NCI-H748 (cell line): ENCODE data around the gene TDRD9.

Experiments used
- DNase-seq: peaks from one replicate; lab custom pipeline; 2025; ENCODE audit not compliant: unreplicated experiment; lab: John Stamatoyannopoulos, UW

Gene TDRD9

DNA sequence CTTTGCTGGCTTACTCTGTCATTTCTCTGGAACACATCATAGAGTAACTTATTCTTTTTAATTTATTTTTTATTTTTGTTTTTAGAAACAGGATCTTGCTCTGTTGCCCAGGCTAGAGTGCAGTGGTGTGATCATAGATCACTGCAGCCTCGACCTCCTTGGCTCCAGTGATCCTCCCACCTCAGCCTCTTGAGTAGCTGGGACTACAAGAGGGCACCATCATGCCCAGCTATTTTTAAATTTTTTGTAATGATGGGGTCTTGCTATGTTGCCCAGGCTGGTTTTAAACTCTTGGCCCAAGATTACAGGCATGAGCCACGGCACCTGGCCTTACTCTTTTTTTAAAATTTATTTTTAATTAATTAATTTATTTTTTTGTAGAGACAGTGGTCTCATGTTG, 46.3 kb downstream of the TDRD9 start:
- DNase-seq = no peak

DNA sequence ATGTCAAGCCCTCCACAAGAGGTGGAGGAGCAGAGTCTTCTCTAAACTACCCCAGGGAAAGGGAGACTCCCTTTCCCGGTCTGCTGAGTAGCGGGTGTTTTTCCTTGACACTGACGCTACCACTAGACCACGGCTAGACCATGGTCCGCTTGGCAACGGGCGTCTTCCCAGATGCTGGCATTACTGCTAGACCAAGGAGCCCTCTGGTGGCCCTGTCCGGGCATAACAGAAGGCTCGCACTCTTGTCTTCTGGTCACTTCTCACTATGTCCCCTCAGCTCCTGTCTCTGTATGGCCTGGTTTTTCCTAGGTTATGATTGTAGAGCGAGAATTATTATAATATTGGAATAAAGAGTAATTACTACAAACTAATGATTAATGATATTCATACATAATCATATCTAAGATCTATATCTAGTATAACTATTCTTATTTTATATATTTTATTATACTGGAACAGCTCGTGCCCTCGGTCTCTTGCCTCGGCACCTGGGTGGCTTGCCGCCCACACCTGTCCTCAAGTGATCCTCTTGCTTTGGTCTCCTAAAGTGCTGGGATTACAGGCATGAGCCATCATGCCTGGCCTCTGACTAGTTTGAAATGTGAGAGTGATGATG, 52.5 kb downstream of the TDRD9 start:
- DNase-seq = peak; percentile 61

DNA sequence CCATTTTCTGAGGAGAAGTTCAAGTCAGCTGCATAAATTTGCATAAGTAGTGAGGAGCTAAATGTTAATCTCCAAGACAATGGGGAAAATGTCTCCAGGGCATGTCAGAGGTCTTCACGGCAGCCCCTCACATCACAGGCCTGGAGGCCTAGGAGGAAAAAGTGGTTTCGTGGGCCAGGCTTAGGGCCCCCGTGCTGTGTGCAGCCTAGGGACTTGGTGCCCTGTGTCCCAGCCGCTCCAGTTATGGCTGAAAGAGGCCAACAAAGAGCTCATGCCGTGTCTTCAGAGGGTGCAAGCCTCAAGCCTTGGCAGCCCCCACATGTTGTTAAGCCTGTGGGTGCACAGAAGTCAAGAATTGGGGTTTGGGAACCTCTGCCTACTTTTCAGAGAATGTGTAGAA, 55.9 kb downstream of the TDRD9 start:
- no peak for DNase-seq

DNA sequence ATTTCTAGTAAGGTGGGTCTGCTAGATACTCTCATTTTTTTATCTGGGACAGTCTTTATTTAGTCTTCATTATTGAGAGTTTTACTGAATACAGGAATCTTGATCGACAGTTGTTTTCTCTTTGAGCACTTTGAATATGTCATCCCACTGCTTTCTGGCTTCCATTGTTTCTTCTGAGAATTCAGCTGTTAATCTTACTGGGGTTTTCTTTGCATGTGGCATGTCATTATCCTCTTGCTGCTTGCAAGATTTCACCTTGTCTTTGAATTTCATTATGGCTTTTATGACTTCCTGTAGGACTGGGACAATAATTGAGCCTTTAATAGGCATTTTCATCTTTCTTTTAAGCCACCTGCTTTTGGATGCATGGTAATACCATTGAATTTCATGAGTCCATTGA, 60.8 kb downstream of the TDRD9 start:
- no peak for DNase-seq

DNA sequence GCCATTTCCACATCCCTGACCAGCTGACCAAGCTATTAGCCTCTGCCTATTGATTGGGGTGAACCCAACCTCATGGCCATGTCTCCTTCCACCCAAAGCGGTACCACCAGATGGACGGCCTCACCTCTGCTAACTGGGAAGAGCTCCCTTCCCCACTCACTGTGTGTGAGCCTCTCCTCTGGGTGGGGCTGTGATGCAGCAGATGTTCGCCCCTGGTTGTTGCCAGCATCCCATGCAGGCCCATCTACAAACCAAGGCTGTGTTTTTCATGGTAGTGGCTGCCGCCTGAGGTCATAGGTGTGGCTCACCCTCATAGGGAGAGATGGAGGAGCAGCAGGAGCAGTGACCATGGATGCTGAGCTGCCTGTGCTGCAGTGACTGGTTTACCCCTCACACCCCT, 61.7 kb downstream of the TDRD9 start:
- no peak for DNase-seq

DNA sequence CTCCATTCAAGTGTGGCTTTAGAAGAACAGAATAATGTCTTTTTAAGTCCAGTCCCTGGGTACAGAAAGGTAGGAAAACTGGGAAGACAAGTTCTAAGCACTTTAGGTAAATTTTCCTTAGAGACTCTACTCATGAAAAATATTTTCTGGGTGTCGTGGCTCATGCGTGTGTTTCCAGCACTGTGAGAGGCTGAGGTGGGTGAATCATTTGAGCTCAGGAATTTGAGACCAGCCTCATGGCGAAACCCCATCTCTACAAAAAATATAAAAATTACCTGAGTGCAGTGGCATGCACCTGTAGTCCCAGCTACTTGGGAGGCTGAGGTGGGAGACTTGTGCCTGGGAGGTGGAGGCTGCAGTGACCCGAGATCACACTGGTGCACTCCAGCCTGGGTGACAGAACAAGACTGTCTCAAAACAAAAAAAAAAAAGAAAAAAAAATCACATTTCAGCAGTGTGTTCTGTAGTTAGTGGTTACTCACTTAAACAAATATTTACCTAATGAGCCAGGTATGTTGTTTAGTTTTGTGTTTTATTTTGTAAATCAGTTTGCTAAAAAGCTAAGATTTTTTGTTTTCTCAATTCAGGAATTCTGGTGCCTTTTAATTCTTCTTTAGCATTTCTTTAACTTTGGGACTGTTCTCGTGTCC, 66.4 kb downstream of the TDRD9 start:
- DNase-seq = no peak

DNA sequence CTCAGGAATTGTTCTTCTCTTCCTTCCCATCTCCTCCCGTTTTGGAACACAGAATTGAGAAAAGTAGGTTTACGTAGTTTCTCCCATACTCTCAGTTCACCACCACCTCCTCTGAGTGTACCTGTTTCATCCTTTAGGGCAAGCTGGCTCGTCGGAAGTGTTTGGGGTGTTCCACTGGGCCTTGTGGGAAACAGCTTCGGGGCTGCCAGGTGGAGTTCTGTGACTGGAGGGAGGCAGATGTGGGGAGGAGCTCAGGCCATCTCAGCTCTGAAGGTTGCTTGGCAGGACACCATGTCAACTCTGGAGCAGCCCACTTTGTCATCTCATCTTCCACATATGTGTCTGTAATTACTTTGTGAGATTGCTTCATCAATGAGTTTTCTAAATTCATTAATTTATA, 67.6 kb downstream of the TDRD9 start:
- no peak for DNase-seq

DNA sequence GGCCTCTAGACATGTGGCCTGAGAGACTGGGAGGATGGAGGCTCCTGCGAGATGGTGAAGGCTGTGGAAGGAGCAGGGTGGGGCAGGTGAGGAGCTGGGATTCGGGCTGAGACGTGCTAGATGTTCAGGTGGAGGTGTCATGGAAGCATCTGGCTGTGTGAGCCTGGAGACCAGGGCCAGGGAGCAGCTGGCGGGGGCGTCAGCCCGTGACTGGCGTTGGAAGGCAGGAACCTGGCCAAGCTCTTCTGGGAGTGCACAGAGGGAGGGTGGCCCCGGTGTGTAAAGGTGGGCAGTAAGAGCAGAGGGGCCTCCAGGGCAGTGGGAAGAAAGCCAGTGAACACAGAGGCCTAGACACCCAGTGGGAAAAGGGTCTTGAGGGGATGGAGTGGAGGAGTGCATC, 69.1 kb downstream of the TDRD9 start:
- DNase-seq = no peak

DNA sequence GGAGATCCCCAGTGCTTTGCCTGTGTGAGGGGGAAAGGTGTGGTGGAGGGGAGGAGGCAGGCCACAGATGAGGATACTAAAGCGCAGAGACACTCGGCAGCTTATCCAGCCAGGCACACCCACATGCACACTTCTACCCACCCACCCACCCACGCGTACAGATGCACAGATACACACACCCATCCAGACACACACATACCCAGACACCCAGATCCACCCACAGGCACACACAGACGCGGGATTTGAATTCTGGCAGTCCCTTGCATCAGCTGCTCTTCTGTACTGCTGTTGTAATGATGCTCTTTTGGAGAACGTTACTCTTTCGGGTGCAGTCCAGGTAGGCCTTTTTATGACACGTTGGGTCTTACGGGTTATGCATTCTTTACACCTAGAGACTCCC, 69.8 kb downstream of the TDRD9 start:
- no peak for DNase-seq

DNA sequence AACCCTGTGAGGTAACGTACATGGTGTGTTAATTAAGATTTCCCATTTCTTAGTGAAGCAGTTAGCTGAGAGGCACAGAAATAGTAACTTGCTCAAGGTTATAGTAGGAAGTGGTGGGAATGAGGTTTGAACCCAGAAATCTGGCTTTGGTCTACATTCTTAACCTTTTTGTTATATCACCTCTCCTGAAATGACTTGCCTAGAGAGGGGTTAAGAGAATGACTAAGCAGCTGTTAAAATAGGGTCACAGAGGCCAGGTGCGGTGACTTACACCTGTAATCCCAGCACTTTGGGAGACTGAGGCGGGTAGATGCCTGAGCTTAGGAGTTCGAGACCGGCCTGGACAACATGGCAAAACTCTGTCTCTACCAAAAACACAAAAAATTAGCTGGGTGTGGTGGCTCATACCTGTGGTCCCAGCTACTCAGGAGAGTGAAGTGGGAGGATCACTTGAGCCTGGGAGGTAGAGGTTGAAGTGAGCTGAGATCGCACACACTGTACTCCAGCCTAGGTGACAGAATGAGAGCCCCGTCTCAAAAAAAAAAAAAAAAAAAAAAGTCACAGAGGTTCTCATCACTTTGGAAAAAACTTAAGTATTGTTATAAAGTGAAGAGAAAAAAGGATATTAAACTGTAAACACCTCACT, 71.7 kb downstream of the TDRD9 start:
- no peak for DNase-seq

DNA sequence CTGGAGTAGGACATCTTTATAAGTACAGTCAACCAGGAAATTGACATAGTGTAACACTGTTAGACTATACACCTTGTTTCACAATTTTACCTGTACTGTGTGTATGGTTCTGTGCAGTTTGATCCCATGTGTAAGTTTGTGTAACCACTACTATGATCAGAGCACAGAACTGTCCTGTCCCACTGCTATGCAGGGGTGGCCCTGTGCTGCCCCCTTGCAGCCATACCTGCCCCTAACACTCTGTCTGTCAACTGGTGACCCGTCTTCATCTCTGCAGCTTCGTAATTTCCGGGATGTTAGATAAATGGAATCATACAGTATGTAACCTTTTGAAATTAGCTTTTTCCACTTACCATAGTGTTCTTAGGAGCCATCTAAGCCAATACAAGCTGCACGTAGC, 72.7 kb downstream of the TDRD9 start:
- DNase-seq = peak; percentile 34

DNA sequence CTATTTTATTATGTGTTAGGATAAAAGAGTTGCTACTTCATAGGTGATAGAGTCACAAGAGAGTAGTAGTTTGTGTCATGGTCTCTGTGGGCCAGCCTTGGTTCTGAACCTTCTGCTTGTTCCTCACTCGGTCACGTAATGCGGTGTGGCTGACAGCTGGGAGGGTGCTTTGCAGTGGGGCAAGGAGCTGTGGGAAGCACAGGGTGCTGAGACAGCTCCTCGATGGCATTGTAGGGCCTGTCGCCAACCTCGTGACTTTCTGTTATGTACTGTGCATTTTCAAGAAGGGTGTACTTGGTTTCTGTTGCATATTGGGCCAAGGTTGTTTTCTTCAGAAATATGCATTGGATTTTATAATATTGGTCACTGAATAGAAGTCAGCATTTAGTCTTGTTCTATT, 75.4 kb downstream of the TDRD9 start:
- no peak for DNase-seq

DNA sequence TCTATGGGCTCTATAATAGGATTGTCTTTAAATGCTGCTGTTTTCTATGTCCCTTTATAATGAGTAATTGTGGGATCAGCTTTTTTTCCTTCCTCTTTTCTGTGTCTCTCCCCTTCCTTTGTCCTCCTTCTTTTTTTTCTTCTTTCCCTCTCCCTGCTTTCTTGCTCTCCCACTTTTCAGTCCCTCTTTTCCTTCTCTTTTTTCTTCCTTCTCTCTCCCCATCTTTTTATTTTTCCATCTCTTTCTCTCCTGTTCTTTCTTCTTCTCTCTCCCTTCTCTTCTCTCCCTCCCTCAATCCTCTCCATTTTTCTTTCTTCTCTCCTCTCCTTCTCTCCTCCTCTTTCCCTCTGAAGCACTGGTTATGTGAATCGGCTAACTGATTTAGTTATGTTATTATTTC, 76.6 kb downstream of the TDRD9 start:
- no peak for DNase-seq

DNA sequence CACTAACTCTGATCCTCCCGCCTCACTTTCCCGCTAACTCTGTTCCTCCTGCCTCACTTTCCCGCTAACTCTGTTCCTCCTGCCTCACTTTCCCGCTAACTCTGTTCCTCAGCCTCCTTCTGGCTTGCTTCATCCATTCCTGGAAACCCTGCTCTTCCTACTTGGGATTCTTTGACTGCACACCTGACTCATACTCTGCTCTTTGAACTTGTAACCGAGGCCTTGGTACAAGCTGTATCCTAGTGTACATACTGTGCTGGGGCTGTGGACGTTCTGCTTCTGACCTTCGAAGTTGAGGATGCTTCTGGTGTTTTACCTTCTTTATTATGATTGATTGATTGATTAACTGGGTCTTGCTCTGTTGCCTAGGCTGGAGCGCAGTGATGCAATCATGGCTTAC, 77.2 kb downstream of the TDRD9 start:
- no peak for DNase-seq

DNA sequence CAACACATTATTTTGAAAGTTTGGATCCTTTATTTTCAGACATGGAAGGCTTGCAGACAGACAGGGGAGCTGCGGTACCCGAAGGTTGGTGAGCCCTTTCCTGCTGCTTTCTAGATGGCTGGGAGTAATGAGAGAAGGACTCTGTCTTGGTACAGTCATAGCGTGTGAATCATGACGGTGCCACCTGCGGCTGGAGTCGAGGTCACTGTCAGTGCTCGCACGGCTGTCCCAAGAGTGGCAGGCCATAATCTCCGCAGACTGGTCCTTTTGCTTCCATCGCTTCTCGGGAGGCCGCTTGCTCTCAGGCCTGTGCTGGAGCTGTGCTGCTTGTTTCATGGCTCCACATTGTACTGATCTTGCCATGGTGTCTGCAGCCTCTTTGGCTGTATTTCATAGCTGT, 78.9 kb downstream of the TDRD9 start:
- DNase-seq = no peak

DNA sequence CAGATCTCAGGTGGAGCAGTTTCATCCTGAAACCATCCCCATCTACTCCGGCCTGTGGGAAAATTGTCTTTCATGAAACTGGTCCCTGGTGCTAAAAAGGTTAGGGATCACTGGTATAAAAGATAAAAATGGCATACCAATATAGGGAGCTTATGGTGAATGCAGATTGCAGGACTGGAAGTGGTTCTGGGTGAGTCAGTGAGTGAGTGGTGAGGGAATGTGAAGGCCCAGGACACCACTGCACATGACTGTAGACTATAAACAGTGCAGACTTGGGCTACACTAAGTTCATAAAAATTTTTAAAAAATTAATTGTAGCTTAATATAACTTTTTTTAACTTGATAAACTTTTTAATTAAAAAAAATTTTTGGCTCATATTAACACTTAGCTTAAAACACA, 81.0 kb downstream of the TDRD9 start:
- DNase-seq = no peak

DNA sequence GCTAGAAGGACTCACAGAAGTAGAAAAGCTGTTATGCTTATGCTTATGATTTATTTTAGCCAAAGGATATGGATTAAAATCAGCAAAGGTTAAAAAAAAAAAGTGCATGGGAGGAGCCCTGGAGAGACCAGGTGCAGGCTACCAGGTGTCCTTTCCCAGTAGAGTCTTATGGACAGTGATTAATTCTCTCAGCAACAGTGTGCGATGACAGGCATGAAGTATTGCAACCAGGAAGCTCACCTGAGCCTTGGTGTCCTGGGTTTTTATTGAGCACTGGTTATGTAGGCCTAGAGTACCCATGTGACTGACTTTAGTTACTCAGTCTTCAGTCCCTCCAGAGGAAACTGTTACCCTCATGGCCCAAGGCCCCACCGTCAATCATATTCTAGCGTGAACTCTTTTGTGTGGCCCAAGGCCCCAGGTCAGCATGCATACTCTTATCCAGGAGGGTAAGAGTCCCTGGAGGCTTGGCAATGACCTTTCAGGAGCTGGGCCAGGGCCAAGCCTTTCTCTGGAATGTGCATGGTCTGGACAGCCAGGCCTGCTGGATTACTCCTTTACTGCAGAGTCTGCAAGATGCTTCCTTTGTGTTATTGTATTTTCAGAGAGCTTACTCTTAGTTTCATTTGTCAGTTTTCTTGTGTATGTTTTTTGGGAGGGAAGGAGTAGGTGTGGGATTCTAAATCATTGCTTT, 83.7 kb downstream of the TDRD9 start:
- DNase-seq = no peak

DNA sequence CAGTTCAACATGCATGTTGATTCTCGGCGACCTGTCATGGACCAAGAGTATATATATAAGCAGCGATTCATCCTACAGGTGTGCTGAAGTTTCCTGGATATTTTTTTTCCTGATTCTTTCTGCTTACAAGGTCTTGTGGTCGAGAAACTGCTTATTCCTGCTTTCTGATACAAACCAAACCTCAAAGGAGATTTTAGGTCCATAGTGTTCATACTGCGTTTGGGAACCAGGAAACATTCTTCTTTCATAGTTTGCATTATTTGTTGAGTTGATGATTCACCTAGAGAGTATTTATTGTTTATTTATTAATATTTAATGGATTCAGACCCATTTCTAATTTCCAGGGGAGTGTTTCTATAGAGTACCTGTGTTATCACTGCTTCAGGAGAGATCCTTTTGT, 86.5 kb downstream of the TDRD9 start:
- DNase-seq = no peak

DNA sequence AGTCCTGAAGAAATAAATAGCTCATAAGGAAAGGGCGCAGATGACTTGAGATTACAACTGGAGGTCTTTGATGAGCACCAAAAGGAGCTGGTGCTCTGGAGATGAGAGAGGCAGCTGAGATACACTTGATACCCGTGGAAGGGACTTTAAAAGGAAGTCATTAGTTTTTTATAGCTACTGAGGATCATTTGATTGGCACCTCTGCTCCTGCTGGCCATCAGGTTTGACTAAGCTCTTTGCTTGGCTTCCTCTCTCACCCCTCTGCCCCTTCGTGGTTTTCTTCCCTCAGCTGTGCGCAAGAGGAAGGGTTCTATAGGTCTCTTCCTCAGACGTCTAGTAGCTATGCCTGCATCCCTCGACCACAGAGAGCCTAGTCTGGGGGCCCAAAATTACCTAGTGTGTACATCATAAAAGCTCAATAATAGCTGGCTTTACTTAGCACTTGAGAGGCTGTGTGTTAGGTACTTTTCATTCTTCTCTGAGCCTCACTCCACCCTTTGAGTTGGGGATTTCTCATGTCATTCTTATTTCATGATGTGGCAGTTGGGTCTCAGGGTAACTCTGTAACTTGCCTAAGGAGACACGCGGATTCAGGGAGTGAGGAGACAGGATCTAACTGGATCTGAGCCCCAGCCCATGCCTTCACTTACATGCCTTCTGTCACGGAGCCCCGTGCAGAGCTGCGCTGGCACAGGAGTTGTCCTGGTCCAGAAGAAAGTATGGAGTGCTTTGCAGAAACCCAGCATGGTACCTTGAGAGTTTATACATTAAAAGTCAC, 88.8 kb downstream of the TDRD9 start:
- DNase-seq = no peak

DNA sequence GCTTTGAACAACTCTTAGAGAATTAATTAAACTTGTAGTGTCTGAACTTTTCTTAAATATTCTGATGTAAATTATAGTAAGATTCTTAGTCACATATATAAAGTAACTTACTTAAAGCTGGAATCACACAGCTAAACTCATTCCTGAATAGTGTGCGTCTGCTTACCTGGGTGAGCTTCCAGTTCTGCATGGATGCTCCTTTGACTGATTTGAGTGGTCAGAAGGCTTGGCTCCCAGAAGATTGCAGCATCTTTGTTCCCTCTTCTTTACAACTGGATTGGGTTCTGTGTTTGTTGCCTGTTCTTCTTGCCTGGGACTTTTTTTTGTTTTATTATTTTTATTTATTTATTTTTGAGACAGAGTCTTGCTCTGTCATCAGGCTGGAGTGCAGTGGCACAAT, 90.8 kb downstream of the TDRD9 start:
- no peak for DNase-seq

DNA sequence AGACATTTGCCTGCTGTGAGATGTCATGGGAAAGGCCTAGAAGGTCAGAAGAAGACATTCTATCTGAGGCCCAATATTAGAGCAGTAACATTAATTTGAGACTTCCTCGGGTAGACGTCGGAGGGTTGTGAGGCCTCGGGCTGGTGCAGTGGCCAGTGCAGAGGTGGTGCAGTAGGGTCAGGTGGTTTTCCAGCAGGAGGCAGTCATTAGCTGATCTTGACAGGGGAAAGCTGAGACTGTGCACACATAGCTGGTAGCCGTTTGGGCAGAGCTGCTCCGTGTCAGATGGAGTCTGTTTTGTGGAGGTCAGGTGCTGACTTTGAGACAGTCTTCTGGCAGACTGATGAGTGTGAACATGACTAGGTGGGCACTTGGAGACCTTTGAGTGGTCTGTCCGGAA, 91.5 kb downstream of the TDRD9 start:
- DNase-seq = no peak
